ENCODE measurements around the gene TCEANC2. TPM values are rescaled to one million over a fixed set of nuclear protein-coding genes. Genes with fewer than 3 reads are reported as not detected.
"Not testable (repeated sequence)": the region's sequence is repeated elsewhere in the genome, so short reads cannot be mapped to it uniquely, and the experiment has no call there.

The TCEANC2 gene
- total RNA-seq: 2.5 and 3.2 TPM in 2 replicates

GRCh38 chr1:54052934-54053744, at the start of gene TCEANC2, which contains the start of gene TMEM59:
Gene TCEANC2, plus strand, starts transcription at chr1:54053608. Its CDS starts 815 bp downstream, at chr1:54054423.
Gene TMEM59, minus strand, starts transcription at chr1:54053204. Its CDS starts 16 bp downstream, at chr1:54053188.
- peak; percentile 95 for DNase-seq (ENCODE audit: insufficient read length, low spot score, missing footprints)
- Histone ChIP-seq H3K4me2 (ENCODE audit: insufficient read depth, low read length) (peak within 1 kb of the TSS; percentile 95), H3K9me3 (ENCODE audit: low read depth, low read length) (no peaks in the 10 kb centered on the region), H3K4me3 (ENCODE audit: insufficient read depth, low read length) (peak within 1 kb of the TSS; percentile 89), H3K79me2 (ENCODE audit: insufficient read depth, low read length) (peaks cover 52% of the 10 kb centered on the region), H3K4me1 (ENCODE audit: insufficient read depth, low read length) (peaks cover 20% of the 10 kb centered on the region), H3K36me3 (ENCODE audit: insufficient read depth, low read length) (no peaks in the 10 kb centered on the region), H3K27ac (ENCODE audit: low read depth, low read length) (peak within 1 kb of the TSS; percentile 86), H2AFZ (ENCODE audit: low read length) (peak within 1 kb of the TSS; percentile 96), H4K20me1 (ENCODE audit: insufficient read depth, low read length) (peaks cover 14% of the 10 kb centered on the region), H3K27me3 (ENCODE audit: insufficient read depth, low read length) (no peaks in the 10 kb centered on the region)
- no peak for TF ChIP-seq CTCF (IDR thresholded peaks at IDR 0.05; ENCODE audit: extremely low read depth, low read depth, low read length)

- H3K27me3 ChIP-seq (ENCODE audit: insufficient read depth, low read length): peaks cover 27% of the 10 kb centered on the region
- not testable (repeated sequence) for H2AFZ ChIP-seq (ENCODE audit: low read length); H3K36me3 ChIP-seq (ENCODE audit: insufficient read depth, low read length); DNase-seq (ENCODE audit: insufficient read length, low spot score, missing footprints); H3K4me1 ChIP-seq (ENCODE audit: insufficient read depth, low read length); H4K20me1 ChIP-seq (ENCODE audit: insufficient read depth, low read length); H3K79me2 ChIP-seq (ENCODE audit: insufficient read depth, low read length); H3K9me3 ChIP-seq (ENCODE audit: low read depth, low read length); H3K4me3 ChIP-seq (ENCODE audit: insufficient read depth, low read length); H3K4me2 ChIP-seq (ENCODE audit: insufficient read depth, low read length); H3K27ac ChIP-seq (ENCODE audit: low read depth, low read length)
Measured at GRCh38 chr1:54003750-54004480, 49.5 kb upstream of the TCEANC2 start.

- H3K4me2 ChIP-seq (ENCODE audit: insufficient read depth, low read length): no peak overlapping the region
- peaks cover 27% of the 10 kb centered on the region for H3K27me3 ChIP-seq (ENCODE audit: insufficient read depth, low read length)
- H3K27ac ChIP-seq (ENCODE audit: low read depth, low read length): no peak overlapping the region
- DNase-seq (ENCODE audit: insufficient read length, low spot score, missing footprints): no peak
- H2AFZ ChIP-seq (ENCODE audit: low read length): no peak overlapping the region
- no peaks in the 10 kb centered on the region for H3K79me2 ChIP-seq (ENCODE audit: insufficient read depth, low read length)
- no peaks in the 10 kb centered on the region for H3K36me3 ChIP-seq (ENCODE audit: insufficient read depth, low read length)
- no peaks in the 10 kb centered on the region for H3K4me1 ChIP-seq (ENCODE audit: insufficient read depth, low read length)
- H4K20me1 ChIP-seq (ENCODE audit: insufficient read depth, low read length): no peaks in the 10 kb centered on the region
- no peaks in the 10 kb centered on the region for H3K9me3 ChIP-seq (ENCODE audit: low read depth, low read length)
- TF ChIP-seq CTCF (IDR thresholded peaks at IDR 0.05; ENCODE audit: extremely low read depth, low read depth, low read length): no peak
- no peak overlapping the region for H3K4me3 ChIP-seq (ENCODE audit: insufficient read depth, low read length)
Measured at GRCh38 chr1:54004481-54005049, 48.8 kb upstream of the TCEANC2 start.

GRCh38 chr1:54006508-54006907, 46.9 kb upstream of the TCEANC2 start:
- Histone ChIP-seq H3K36me3 (ENCODE audit: insufficient read depth, low read length) (no peaks in the 10 kb centered on the region), H2AFZ (ENCODE audit: low read length) (no peak overlapping the region), H4K20me1 (ENCODE audit: insufficient read depth, low read length) (no peaks in the 10 kb centered on the region), H3K27me3 (ENCODE audit: insufficient read depth, low read length) (peaks cover 29% of the 10 kb centered on the region), H3K79me2 (ENCODE audit: insufficient read depth, low read length) (no peaks in the 10 kb centered on the region), H3K4me2 (ENCODE audit: insufficient read depth, low read length) (no peak overlapping the region), H3K4me3 (ENCODE audit: insufficient read depth, low read length) (no peak overlapping the region), H3K9me3 (ENCODE audit: low read depth, low read length) (no peaks in the 10 kb centered on the region), H3K27ac (ENCODE audit: low read depth, low read length) (no peak overlapping the region), H3K4me1 (ENCODE audit: insufficient read depth, low read length) (no peaks in the 10 kb centered on the region)
- no peak for DNase-seq (ENCODE audit: insufficient read length, low spot score, missing footprints)
- TF ChIP-seq CTCF (IDR thresholded peaks at IDR 0.05; ENCODE audit: extremely low read depth, low read depth, low read length): no peak

Data from osteoblast (primary cell).